Superior temporal gyrus (tissue), 1 donor: ENCODE data around the gene ZNF79.
"Not testable (repeated sequence)": the region's sequence is repeated elsewhere in the genome, so short reads cannot be mapped to it uniquely, and the experiment has no call there.

Source experiments
- DNase-seq: peaks from one replicate; pipeline ENCODE4 v3.0.0-alpha.2; 2016; ENCODE audit errors: extremely low spot score

Gene ZNF79

DNA sequence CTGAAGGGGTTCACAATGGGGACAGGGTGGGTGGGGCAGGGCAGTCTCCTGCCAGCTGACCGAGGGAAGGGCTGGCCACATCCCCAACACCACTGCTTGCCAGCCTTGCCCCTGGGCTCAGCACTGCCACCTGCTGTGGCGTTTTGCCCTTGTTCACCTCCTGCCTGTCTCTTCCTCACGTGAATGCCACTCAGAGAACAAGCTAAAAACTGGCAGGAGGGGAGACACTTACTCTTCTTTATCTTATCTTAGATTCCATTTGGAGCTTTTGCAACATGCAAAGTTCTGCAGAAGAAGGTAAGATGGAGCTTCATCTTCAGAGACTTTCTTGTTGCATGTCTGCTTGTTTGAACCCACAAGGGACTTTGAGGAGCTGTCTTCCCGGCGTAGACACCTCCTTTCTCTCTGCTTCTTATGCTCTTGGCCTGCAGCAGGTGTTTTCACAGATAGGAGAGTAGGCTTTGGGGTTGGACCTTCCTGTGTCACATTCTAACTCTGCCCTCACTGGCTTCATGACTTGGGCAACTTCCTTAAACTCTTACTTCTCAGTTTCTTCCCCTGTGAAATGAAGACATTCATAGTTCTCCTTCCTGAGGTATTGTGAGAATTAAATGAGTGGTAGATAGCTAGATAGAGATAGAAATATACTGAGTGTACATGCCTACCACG lies 31.3 kb downstream of the ZNF79 start:
- DNase-seq: no peak

DNA sequence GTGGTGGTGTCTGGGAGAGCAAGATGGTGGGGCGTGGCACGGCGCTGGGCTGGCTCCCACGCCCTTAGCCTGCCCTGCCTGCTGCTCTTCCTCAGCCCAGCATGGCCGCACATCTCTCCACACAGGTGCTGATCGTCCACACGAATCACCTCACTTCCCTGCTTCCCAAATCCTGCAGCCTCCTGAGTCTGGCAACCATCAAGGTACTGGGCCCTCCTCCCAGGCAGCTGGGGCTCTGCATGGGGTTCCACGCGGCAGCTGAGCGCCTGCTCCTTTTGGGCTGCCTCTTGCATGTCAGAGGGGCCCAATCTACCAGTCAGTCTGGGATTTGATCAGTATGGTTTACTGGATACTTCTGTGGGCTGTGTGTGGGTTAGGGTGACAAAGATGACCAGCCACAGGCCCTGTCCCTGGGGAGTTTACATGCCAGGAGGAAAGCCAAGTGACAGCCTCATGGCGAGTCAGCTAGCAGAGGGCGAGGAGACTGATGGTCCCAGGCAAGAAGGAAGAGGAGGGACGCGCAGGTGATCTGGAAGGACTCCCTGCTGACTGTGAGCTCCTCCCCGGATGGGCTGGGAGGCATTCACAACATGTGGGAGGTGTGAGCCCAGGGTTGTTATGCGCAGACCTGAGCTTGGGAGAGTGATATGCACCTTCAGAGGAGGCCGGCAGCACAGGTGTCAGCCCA lies 33.2 kb downstream of the ZNF79 start:
- DNase-seq: no peak

DNA sequence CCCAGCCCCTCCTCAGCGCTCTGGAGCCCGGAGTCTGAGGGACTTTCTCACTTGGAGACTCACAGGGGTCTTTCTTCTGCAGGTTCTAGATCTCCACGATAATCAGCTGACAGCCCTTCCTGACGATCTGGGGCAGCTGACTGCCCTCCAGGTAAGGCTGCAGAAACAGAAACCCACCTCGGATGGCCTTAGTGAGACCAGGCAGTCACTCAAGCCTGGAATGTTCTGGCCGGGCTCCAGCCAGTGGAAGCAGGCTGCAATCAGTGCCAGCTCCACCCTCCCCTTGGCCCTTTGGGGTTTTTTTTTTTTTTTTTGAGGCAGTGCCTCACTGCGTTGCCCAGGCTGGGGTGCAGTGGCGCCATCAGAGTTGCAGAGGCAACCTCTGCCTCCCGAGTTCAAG lies 34.7 kb downstream of the ZNF79 start:
- DNase-seq: no peak

DNA sequence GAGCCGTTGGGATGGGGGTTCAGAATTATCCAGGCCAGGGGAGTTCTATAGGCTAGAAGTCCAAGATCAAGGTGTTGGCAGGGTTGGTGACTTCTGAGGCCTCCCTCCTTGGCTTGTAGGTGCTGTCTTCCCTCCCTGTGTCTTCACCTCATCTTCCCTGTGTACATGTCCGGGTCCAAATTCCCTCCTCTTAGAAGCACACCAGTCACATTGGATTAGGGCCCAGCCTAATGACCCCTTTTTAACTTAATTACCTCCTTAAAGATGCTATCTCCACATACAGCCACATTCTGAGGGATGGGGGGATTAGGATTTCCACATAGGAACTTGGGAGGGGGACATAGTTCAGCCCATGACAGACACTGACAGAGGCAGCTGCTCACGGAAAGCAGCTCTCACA lies 39.2 kb downstream of the ZNF79 start:
- no peak for DNase-seq

DNA sequence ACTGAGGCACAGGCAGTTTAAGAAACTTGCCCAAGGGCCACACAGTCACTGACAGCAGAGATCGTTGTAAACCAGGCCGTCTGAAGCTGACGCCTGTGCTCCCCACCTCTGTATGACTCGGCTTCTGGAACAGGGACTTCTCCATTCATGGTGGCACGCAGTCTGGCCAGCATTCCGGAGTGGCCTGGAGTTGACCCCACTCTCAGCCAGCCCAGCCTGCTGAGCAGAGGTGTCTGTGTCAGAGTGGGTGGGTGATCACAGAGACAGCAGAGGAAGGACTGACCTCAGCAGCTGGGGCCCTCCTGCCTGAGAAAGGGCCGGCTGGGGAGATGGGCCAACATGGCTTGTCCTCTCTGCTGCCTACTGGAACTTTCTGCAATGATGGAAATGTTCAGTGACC lies 39.7 kb downstream of the ZNF79 start:
- DNase-seq: no peak

DNA sequence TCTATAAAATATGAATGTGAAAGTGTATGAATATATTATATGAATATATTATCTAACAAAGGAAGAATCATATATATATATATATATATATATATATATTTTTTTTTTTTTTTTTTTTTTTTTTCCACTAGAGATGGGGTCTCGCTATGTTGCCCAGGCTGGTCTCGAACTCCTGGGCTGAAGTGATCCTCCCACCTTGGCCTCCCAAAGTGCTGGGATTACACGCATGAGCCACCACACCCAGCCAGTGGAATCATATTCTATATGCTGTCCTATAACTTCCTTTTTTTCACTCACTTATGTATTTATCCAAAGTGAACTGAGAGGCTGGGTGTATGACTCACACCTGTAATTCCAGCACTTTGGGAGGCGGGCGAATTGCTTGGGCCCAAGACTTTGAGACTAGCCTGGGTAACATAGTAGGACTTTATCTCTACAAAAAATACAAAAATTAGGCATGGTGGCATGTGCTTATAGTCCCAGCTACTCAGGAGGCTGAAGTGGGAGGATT lies 42.3 kb downstream of the ZNF79 start:
- DNase-seq: not testable (repeated sequence)

DNA sequence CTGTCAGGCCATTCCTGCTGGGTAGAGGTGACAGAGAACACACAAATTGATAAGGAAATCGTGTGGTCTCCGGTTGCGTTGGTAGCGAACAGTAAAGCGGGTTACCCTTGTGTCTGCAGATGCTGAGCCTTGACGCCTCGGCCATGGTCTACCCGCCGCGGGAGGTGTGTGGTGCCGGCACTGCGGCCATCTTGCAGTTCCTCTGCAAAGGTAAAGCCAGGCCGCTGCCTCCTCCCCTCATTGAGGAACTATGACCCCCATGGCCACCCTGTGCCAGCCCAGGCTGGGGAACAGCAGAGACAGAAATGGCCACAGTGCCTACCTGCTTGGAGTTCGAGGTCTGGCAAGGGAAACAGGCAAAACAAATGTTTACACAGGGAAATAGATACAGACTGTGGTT lies 43.4 kb downstream of the ZNF79 start:
- no peak for DNase-seq

DNA sequence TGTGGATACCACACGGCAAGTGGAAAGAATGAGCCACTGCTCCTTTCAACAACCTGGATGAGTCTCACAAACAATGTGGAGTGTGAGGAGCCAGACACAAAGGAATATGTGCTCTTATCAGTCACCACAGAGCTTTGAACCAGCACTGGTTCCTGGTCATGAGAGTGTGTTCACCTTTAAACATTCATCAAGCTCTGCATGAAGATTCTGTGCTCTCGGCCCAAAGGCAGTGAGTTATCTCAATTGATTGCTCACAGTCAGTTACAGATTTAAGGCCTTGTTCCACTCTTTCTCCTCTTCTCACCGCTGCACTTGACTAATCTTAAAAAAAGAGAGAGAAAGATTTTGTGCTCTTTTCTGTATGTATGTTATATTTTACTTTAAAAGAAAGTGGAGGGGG lies 46.5 kb downstream of the ZNF79 start:
- DNase-seq: no peak

DNA sequence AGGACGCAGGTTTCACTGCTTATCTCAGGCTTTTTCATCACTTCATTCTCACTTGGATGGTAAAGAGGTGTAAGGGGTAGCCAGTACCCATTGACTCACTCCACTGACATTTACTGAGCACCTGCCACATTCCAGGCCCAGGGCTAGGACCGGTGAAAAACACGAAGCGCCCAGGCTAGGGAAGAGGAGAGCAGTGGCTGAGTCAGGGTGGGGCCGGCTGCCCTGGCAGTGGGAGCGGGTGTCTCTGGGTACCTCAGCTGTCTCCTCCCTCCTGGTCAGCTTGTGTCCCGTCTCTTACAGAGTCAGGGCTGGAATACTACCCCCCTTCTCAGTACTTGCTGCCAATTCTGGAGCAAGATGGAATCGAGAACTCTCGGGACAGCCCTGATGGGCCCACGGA lies 49.3 kb downstream of the ZNF79 start:
- no peak for DNase-seq

DNA sequence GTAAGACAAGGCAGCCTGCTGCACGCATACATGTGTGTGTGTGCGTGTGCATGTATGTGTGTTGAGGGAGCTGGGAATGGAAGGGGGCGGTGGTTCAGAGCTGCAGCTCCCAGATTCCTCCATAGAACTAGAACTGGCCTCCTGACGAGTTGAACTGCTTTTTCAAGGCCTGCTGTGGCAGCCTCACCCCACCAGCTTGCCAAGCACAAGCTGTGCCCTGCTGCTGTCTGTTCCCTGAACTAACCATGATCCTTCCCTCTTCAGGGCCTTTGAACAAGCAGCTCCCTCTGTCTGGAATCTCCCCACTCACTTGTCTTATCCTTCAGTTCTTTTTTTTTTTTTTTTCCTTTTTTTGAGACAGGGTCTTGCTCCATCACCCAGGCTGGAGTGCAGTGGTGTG lies 49.8 kb downstream of the ZNF79 start:
- no peak for DNase-seq

DNA sequence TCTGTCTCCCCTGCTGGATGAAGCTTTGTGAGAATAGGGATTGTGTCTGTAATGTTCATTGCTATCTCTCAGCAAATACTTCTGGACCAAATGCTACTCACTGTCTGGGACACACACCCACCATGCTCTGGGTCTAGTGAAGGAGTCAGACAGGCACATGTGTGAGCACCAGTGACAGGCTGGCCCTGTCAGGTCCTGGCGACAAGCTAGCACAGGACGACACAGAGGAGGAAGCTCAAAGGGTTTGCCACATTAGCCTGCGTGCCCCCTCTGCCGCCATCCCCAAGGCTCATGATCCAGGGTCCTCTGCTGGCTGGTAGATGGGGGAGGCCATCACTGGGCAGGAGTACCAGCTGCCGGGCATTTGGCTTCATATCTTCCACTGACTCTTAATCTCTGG lies 50.4 kb downstream of the ZNF79 start:
- no peak for DNase-seq

DNA sequence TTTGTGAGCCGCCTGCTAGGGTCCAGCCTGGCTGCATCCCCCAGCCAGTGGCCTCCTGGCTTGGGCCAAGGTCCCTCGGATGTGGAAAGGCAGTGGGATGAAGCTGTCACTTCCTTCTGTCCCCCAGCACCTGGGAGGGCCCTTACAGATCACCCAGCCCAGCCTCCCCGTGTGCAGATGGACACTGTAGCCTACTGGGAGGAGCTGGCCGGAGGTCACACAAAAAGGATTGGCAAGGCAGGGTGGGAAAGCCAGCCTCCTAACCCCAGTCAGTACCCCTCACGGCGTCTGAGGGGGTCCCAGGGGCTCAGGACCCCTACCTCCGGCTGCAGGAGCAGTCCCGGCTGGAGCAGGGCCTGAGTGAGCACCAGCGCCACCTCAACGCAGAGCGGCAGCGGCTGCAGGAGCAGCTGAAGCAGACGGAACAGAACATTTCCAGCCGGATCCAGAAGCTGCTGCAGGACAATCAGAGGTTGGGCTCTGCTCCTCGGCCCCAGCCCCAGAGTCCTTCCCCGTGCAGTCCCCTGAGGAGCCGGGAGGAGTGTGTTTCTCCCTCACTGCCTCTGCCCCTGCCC lies 55.4 kb downstream of the ZNF79 start:
- no peak for DNase-seq

DNA sequence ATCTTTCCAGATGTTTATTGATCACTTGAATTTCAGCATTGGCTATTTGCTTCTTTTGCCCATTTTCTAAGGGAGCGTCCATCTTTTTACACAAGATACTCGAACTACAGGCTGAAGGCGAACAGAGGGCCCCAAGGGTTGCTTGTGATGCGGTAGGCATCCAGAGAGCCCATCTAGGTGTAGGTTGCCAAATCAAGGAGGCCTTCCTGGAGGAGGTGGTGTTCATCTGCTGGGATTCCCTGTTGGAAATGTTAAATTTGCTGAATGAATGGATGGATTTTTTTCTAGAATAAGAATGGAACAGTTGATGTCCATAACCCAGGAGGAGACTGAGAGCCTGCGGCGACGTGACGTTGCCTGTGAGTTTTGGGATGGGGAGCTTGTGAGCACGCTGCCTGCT lies 58.5 kb downstream of the ZNF79 start:
- no peak for DNase-seq

DNA sequence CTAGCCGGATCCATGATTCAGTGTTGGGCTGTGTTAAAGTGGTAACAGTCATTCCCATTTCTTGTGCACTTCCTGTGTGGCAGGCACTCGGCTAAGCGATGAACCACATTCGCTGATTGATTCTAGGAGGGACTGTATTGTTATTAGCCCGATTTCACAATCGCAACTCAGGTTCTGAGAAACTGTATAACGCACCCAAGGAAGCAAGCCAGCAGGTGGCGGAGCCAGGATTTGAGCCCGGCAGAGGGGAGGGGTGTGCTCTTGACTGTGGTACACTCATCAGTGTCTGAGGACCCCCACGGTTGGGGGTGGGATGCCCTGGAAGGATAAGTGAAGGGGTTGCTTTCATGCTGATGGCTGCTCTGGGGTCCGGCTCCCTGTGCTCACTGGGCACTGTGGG lies 61.8 kb downstream of the ZNF79 start:
- no peak for DNase-seq

DNA sequence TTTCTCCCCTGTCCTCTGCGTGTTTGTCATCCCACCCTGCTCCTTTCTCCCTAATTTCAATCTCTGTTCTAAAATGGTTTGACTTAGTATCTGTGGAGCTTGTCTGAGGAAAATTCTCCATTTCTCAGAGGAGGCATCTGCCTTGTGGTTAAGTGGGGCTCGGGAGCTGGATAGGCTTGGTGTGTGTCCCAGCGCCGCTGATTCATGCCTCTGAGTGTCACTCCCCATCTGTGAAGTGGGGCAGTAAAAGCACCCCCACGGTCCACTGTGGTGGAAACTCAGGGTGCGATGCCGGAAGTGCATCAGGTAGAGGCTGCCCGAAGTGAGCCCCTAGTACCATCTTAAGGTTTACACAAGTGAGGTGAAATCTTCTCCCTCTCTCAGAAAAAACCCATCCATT lies 64.8 kb downstream of the ZNF79 start:
- no peak for DNase-seq

DNA sequence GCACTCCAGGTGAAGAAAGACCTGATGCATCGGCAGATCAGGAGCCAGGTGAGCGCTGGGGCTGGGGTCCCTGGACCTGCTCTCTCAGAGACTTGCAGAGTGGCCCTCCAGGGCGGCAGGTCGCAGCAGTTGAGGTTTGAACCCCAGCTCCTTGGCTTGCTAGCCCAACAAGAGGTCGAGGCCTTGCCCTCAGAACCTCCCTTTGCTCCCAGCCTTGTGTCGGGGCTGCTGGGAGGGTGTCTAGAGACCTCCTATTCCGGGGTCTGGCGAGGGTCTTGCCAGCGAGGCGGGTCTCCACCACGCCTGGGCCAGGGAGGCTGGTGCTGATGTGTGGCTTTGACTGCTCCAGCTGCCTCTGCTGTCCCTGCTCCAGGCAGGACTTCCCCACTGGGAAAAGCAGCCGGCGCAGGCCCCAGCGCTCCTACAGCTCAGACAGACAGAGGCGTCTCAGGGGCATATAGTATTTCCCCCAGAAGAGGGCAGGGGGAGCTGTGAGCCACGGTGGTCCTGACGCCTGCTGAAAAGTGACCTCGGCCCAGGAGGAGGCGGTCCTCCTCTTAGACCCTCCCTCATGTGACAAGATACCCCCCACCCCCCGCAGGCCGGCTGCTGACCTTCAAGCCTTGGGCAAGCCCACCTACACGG lies 65.4 kb downstream of the ZNF79 start:
- no peak for DNase-seq

DNA sequence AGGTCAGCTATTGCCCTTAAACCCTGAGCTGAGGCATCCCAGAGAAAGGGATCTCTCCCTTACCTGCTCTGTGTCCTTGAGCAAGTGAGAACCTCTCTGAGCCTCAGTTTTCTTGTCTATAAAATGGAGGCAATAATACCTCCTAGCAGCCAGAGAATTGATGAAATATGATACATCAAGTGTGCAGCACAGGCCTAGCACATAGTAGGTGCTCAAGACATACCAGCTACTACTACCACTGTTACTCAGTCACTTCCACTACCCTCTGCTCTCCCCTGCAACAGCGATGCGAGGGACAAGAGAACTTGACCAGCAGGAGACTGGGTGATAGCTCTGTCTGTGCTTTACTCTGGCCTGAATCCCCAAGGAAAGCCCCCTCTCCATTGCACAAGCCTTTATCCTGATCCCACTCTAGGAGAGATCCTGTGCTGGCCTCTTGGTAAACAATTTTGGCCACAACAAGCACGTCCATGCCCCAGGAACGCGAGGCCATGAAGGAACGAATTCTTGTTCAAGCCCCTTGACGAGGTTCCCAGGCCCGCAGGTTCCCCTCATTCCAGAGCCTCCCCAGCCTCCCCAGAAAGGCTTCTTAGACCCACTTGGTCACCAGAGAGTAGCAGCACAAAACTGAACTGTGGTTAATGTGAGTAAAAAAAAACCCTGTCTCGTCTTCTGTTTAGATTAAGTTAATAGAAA lies 66.5 kb downstream of the ZNF79 start:
- no peak for DNase-seq

DNA sequence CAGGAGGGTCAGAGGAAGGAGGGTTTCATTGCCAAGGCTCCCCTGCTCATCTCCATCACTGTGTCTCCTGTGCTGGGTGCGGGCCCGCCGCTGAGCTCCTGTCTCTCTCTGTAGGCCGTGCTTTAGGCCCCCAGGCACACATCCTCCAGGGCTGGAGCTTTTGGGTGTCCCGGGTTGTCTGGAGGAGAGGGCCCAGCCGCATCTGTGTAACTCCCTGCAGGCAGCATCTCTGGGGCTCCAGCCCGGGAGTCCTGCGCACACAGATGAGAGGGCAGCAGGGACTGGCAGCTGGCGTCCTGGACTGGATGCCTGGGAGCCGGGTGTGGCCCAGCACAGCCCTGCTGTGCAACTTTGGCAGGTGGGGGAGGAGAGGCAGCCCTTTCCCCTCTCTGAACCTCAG lies 67.3 kb downstream of the ZNF79 start:
- no peak for DNase-seq

DNA sequence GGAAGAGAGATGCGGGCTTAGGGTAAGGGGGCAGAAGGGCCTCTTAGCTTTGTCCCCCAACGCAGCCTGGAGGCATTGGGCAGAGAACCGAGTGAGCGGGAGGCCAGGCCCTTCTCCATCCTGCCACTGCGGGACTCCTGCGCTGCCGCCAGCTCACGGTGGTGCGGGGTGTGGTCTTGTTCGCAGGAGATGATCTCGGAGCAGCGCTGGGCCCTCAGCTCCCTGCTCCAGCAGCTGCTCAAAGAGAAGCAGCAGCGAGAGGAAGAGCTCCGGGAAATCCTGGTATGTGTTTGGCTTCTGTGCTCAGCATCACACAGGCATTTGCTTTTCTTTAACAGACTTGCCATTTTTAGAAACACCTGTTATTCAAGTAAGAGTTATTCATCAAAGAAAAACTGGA lies 68.4 kb downstream of the ZNF79 start:
- no peak for DNase-seq

DNA sequence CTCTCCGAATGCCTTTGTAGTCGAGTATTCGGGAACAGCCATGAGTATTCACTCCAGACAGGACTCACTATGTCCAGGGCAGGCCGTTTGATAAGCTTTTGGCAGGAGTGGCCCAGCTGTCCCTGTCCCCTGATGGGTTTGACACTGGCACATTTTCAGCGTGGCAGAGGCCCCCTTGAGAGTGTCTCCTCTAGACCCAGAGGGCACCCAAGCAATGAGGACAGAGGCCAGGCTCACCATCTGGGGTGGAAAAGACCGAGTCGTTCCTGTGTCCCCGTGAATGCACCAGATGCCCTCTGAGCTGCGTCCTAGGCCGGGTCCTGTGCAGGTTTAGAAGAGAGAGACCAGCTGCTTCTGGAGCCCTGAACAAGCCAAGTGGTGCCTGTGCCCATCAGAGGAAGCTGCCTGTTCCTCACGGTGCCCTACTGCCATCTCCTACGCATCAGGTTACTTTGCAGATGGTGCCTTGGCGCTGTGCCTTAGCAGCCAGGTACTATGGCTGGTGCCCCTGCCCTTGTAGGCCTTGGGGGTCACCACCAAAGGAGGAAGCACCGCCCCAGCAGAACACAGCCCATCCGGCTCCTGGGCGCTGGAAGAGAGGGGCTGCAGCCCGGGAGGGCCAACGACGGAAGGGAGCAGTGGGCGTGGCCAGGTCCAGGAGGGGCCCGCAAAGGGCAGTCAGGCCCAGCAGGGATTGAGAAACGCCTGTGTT lies 69.6 kb downstream of the ZNF79 start:
- DNase-seq: no peak

DNA sequence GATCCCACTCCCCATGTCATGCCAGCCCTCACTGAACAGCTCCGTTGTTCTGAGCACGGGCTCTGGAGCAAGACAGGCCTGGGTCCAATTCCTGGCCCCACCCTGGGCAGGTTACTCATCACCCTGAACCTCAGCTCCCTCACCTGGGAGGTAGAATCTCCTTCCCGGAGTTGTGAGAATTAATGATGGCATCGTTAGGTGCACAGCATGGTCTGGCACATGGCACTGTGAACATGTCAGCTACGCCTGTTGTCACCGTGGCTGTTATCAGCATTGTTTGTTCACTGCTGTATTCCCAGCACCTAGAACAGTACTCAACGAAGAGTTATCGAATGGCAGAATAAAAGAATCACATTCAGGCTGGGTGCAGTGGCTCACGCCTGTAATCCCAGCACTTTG lies 70.1 kb downstream of the ZNF79 start:
- DNase-seq: no peak
